ENCODE data around the gene FAM170B.

Gene FAM170B

GRCh38 chr10:49173853-49174252, 40.0 kb upstream of the FAM170B start:
- TF ChIP-seq CTCF (IDR thresholded peaks at IDR 0.05; ENCODE audit: borderline replicate concordance, control extremely low read depth, extremely low read depth, insufficient read depth, missing control alignments): no peak
- no peak for DNase-seq (ENCODE audit: low spot score)
- in situ Hi-C loops (cut with MboI; ENCODE audit: low sequenced_read_pairs, unreplicated experiment): loop anchor here (25.0 kb wide), 1 partner anchor 512 kb away; no protein-coding TSS in a partner anchor

- in situ Hi-C loops (cut with MboI; ENCODE audit: low sequenced_read_pairs, unreplicated experiment): loop anchor here (25.0 kb wide), 1 partner anchor 511 kb away; no protein-coding TSS in a partner anchor
- TF ChIP-seq CTCF (IDR thresholded peaks at IDR 0.05; ENCODE audit: borderline replicate concordance, control extremely low read depth, extremely low read depth, insufficient read depth, missing control alignments): no peak
- no peak for DNase-seq (ENCODE audit: low spot score)
These were observed 39.5 kb upstream of the FAM170B start for GRCh38 chr10:49173201-49173772.

GRCh38 chr10:49172777-49173132, 38.9 kb upstream of the FAM170B start:
- no peak for DNase-seq (ENCODE audit: low spot score)
- in situ Hi-C loops (cut with MboI; ENCODE audit: low sequenced_read_pairs, unreplicated experiment): loop anchor here (25.0 kb wide), 1 partner anchor 510 kb away; no protein-coding TSS in a partner anchor
- no peak for TF ChIP-seq CTCF (IDR thresholded peaks at IDR 0.05; ENCODE audit: borderline replicate concordance, control extremely low read depth, extremely low read depth, insufficient read depth, missing control alignments)

GRCh38 chr10:49172061-49172776, 38.4 kb upstream of the FAM170B start:
- TF ChIP-seq CTCF (IDR thresholded peaks at IDR 0.05; ENCODE audit: borderline replicate concordance, control extremely low read depth, extremely low read depth, insufficient read depth, missing control alignments): no peak
- in situ Hi-C loops (cut with MboI; ENCODE audit: low sequenced_read_pairs, unreplicated experiment): loop anchor here (25.0 kb wide), 1 partner anchor 510 kb away; no protein-coding TSS in a partner anchor
- no peak for DNase-seq (ENCODE audit: low spot score)

GRCh38 chr10:49171326-49172060, 37.7 kb upstream of the FAM170B start:
- TF ChIP-seq CTCF (IDR thresholded peaks at IDR 0.05; ENCODE audit: borderline replicate concordance, control extremely low read depth, extremely low read depth, insufficient read depth, missing control alignments): no peak

GRCh38 chr10:49170632-49171325, 37.0 kb upstream of the FAM170B start:
- no peak for DNase-seq (ENCODE audit: low spot score)
- in situ Hi-C loops (cut with MboI; ENCODE audit: low sequenced_read_pairs, unreplicated experiment): loop anchor here (25.0 kb wide), 1 partner anchor 508 kb away; no protein-coding TSS in a partner anchor
- no peak for TF ChIP-seq CTCF (IDR thresholded peaks at IDR 0.05; ENCODE audit: borderline replicate concordance, control extremely low read depth, extremely low read depth, insufficient read depth, missing control alignments)

More at GRCh38 chr10:49171326-49172060, 37.7 kb upstream of the FAM170B start:
- no peak for DNase-seq (ENCODE audit: low spot score)
- in situ Hi-C loops (cut with MboI; ENCODE audit: low sequenced_read_pairs, unreplicated experiment): loop anchor here (25.0 kb wide), 1 partner anchor 509 kb away; no protein-coding TSS in a partner anchor

Measured in GM13976 (cell line).